Activated CD4-positive, CD25-positive, alpha-beta regulatory T cell treated with anti-CD3 and anti-CD28 coated beads, Interleukin-2, amount 50 U/mL, for 24 hours (primary cell): ENCODE data around the gene BPIFA2.
"Not testable (repeated sequence)": the region's sequence is repeated elsewhere in the genome, so short reads cannot be mapped to it uniquely, and the experiment has no call there.

ENCODE experiments used
- ATAC-seq, 2 donors: fragments of 150-1000 bp; cut with Tn5 transposase; one replicate each; pipeline ENCODE4 v1.10.0; 2021; ENCODE audit warnings: mild to moderate bottlenecking in 1 of 2, moderate library complexity in 1 of 2

The BPIFA2 gene

DNA sequence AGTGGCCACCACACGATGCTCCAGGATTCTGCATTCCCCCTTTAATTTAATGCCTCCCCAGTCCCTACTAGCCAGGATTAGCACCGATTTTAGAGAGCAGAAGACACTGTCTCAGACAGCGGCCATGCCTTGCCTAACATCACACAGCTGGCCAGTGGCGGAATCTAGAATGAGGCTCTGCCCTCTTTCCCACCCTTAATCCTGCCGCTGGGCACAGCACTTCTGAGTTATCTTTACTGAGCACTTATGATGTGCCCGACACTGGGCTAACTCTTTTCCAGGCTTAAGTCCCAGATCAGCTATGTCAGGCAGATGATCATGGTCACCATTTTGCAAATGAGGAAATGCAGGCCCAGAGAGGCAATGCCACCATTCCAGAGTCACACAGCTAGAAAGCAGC lies 5.6 kb upstream of the BPIFA2 start:
- ATAC-seq = no peak

- no peak for ATAC-seq
Observed at GRCh38 chr20:33162753-33163152, 5.2 kb upstream of the BPIFA2 start.

- ATAC-seq = no peak
Observed at GRCh38 chr20:33163856-33164762, 3.9 kb upstream of the BPIFA2 start.

DNA sequence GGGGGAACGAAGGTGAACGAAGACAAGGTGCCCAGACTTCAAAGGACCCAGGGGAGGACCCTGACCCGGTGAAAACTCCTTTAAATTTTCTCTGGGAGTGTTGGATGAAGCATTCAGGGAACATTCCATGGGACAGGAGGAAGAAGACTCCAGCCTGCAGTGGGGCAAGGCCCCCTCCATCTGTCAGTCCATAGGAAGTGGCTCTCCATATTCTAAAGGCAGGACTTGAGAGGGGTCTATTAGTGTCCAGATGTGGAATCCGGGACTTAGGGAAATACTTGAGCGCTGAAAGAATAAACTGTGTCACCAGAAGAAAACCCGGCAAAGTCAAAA lies 3.2 kb upstream of the BPIFA2 start:
- no peak for ATAC-seq

GRCh38 chr20:33165416-33166055 lies 2.4 kb upstream of the BPIFA2 start:
- no peak for ATAC-seq

GRCh38 chr20:33166533-33167113 lies 1.3 kb upstream of the BPIFA2 start:
- no peak for ATAC-seq

DNA sequence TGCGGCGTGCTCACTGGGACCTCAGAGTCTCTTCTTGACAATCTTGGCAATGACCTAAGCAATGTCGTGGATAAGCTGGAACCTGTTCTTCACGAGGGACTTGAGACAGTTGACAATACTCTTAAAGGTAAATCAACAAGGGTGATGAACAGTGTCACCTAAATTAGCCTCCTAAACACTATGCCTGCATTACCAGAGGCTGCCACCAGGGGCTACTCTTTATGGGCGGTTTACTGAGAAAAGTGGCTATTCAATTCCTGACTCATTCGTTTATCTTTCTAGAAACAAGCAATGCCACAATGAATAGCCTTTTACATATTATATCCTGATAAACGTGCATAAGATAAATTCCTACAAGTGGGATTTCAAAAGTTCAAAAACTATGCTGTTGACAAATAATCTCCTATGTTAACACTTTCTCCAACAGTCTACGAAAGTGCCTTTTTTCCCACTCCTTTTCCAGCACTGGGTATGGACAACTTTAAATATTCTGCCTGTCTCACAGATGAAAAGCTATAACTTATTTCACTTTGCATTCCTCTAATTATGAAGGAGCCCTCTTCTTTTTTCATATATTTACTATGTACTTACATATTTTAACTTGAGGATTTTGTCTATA lies 1.3 kb downstream of the BPIFA2 start:
- ATAC-seq = no peak

DNA sequence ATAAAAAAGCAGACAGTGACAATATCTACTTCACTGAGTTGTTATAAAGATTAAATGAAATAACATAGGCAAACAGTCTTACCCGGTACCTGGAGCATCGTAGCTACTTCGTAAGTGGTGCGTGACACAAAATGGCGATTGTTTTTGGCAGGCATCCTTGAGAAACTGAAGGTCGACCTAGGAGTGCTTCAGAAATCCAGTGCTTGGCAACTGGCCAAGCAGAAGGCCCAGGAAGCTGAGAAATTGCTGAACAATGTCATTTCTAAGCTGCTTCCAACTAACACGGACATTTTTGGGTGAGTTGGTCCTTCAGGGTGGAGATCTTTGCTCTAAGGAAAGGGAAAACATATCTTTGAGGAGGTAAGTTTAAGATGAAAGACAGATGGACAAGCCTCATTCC lies 4.8 kb downstream of the BPIFA2 start:
- ATAC-seq = no peak

- no peak for ATAC-seq
Observed at GRCh38 chr20:33175123-33175522, 7.2 kb downstream of the BPIFA2 start.

DNA sequence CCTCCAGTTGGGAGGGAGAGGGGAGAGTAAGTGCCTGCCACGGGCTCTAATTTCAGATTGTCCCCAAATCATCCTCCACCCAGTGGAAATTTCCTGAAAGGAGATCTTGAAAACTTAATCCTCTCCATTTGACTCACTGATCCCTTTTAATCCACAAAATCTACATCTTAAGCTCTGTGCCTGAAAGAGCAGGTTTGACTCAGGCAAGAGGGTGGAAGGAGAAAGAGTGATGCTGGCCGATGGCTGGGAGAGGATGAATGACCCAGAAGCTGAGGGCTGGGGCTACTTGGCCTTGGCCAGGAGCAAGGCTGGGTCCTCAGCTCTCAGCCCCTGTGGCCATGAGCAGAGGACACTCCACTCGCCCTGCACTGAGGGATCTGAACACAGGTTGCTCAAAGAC lies 8.1 kb downstream of the BPIFA2 start:
- no peak for ATAC-seq

- no peak for ATAC-seq
Observed at GRCh38 chr20:33177866-33178265, 9.9 kb downstream of the BPIFA2 start.

- no peak for ATAC-seq
Observed at GRCh38 chr20:33178726-33179125, 10.8 kb downstream of the BPIFA2 start.

- ATAC-seq = no peak
Observed at GRCh38 chr20:33180169-33180568, 12.2 kb downstream of the BPIFA2 start.

GRCh38 chr20:33181482-33182093 lies 13.6 kb downstream of the BPIFA2 start:
- no peak for ATAC-seq

DNA sequence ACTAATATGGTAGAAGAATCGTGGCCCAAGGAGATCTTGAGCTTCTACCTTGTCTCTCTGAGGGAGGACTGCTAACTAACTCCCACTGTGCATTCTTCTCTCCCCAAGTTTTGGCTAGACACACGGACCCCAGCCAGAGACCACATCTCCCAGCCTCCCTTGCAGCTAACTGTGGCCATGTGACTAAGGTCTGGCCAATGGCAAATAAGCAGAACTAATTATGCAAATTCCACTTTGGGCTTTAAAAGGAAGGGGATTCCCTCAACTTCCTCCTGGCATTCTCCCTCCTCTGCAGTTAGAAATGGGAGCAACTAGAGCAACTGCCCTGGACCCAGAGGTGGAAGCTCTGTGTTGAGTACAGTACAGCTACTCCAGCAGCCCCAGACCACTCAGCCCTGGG lies 15.4 kb downstream of the BPIFA2 start:
- ATAC-seq = no peak

- ATAC-seq = not testable (repeated sequence)
Observed at GRCh38 chr20:33185031-33185590, 17.2 kb downstream of the BPIFA2 start.

DNA sequence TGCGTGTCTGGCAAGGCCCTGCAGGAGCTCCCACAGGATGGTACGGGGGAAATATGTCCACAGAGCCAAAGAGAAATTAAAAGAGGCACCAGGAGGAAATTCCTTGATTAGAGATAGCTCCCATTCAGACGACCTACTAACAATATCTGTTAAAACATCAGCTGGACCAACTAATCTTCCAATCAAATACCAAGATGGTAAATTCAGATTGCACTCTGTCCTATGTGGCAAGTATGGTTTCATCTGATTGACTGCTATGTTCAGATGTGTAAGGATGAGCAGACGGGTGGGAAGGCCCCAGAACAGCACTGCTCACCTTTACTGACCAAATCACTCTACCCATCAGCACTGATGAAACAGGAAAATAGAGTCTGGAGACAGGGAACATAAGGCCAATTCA lies 19.5 kb downstream of the BPIFA2 start:
- no peak for ATAC-seq

DNA sequence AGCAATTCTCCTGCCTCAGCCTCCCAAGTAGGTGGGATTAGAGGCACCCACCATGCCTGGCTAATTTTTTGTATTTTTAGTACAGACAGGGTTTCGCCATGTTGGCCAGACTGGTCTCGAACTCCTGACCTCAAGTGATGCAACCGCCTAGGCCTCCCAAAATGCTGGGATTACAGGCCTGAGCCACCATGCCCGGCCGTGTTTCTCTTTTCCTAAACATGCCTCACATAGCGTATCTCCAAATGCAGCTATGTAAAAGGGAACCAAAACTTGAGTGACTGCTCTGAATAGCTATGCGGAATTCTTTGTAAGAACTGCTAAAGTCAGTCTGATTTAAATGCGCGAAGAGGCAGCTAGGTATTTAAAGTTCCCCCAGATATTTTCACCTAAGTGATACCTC lies 20.5 kb downstream of the BPIFA2 start:
- no peak for ATAC-seq

- ATAC-seq = no peak
Observed at GRCh38 chr20:33191484-33191883, 23.5 kb downstream of the BPIFA2 start.

DNA sequence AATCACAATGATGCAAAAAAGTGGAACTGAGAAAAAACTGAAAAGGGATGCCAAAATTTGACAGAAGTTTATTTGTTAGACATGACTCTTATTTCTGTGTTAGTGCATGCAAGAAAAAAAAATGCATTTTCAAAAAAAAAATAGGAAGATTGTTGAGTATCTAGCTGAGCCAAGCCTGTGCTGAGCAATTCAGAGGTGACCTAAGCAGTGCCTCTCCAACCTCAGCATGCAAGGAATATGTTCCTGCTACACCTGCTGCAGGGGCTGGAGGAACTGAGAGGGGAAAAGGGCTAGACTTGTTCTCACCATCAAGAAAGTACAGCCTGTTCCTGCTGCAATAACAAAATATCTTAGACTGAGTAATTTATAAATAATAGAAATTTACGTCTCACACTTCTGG lies 24.0 kb downstream of the BPIFA2 start:
- no peak for ATAC-seq

- ATAC-seq = no peak
Observed at GRCh38 chr20:33192912-33193501, 25.0 kb downstream of the BPIFA2 start.

DNA sequence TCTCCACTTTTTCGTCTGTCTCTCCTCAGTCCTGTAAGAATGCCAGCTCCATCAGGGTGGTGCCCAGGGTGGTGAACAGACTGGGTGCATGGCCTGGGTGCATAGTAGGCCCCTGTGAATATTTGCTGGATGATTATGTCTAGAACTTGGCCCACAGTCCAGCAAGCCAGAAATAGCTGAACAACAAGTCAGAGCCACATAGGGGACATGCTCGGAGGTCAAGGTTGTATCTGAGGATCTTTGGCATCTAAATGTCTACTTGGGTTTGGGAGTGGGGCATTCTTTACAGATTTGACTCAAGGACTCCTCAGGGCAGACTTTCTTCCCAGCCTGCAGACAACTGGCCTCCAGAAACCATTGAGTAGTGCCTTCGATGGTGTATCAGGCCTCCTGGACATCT lies 31.1 kb downstream of the BPIFA2 start:
- no peak for ATAC-seq
